NCI-H345 treated with DMSO at 0.1 percent for 48 hours (cell line): ENCODE data around the gene MYOZ1.
"Not testable (repeated sequence)": the region's sequence is repeated elsewhere in the genome, so short reads cannot be mapped to it uniquely, and the experiment has no call there.

Experiments used
- DNase-seq: peaks from one replicate; lab custom pipeline; 2025; ENCODE audit not compliant: unreplicated experiment; lab: John Stamatoyannopoulos, UW

The MYOZ1 gene, protein sequence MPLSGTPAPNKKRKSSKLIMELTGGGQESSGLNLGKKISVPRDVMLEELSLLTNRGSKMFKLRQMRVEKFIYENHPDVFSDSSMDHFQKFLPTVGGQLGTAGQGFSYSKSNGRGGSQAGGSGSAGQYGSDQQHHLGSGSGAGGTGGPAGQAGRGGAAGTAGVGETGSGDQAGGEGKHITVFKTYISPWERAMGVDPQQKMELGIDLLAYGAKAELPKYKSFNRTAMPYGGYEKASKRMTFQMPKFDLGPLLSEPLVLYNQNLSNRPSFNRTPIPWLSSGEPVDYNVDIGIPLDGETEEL

DNA sequence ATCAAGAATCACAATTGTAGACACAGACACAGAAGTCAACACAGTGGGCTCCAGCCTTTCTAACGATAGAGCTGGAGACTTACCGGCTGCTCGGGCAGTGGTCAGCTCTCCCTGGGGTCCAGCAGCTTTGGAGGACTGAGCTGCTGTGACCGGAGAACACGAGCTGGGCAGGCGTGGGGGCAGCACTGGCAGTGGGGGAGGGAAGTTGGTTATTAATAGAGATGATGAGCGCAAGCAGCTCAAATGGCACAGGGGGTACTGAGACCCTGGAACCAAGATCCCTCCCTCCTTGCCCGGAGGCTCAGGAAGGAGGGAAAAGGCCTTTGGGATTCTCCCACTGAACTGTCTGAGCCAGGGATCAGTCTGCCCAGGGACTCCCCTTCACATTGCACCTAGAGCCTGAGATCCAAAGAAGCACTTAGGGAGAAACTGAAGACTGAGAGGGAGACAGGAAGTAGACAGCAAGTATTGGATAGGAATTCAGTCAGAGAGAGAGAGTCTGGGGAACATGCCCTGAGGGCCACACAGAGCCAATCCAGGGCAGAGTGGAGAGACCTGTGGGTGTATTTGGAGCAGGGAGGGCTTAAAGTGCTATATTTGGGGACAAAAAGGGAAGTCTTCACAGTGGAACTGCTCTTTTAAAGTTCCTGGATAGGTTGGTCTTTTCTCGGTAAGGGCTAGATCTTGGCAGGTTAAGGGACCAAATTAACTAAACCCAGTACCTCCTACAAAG is at the start of gene MYOZ1:
TSS of gene MYOZ1 (minus strand) at position 147 of the 733 bp plus-strand sequence. CDS start 1,457 bp downstream, outside the sequence.
- no peak for DNase-seq

GRCh38 chr10:73690755-73691154 is 49.5 kb upstream of the MYOZ1 start:
- not testable (repeated sequence) for DNase-seq

- DNase-seq, result not testable (repeated sequence)
These were observed 48.3 kb upstream of the MYOZ1 start for GRCh38 chr10:73689596-73689995.

GRCh38 chr10:73687641-73688040 is 46.4 kb upstream of the MYOZ1 start:
- DNase-seq, result not testable (repeated sequence)

DNA sequence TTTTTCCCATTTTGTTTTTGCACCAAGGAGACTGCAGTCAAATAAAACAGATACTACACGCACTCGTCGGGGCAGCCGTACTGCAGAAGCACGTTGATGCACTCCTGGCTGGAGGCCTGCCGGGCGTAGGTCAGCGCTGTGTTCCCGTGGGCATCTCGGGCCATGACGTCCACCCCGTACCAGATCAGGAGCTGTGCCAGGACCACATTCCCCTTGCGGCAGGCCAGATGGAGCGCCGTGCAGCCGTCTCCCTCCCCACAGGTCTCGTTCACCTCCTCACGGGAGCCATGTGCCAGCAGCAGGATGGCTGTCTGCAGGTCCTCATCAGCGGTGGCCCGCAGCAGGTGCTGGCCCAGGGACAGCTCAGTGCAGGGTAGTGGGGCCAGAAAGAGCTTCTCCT is 33.3 kb upstream of the MYOZ1 start:
- DNase-seq, result not testable (repeated sequence)

DNA sequence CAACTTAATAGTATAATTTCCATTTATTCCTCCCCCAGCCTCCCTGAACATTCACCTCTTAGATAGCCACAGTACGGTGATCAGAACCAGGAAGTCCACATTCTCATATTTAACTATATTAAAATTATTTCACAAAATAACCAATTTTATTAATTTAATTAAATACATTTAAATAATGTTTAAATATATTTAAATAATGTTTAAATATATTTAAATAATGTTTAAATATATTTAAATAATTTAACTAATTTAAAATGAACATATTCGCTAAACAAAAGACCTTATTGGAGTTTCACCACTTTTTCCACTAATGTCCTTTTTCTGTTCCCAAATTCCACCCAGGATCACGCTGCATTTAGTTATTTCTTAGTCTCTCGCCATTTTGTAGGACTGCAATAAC is 27.1 kb upstream of the MYOZ1 start:
- not testable (repeated sequence) for DNase-seq

DNA sequence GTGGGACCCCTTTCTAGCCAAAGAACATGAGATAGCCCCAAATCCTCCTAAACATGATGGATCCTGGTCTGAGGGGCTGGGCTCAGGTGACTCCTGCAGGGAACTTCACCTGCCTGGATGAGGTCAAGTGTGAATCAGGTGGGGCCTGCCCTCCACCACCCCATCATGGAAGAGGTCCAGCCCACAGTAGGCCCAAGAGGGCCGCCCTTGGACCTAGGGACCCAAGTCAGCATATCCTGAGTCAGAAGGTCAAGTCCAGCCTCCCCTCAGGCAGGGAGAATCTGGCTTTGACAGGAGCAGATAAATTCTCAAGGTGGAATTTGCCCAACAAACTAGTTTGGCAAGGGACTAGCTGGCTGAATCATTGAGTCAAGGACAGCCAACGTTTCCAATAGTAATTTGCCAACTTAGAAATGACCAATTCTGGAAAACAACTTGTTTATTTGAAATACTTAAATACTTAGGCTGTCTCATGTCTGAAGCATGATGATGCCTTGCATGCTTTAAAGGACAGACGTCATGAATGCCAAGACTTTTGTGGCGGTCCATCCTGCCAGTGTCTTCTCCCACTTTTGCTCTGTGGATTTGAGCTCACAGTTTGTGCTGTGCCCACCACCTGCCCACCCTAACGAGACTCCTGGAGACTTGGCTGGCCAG is 25.0 kb upstream of the MYOZ1 start:
- not testable (repeated sequence) for DNase-seq

DNA sequence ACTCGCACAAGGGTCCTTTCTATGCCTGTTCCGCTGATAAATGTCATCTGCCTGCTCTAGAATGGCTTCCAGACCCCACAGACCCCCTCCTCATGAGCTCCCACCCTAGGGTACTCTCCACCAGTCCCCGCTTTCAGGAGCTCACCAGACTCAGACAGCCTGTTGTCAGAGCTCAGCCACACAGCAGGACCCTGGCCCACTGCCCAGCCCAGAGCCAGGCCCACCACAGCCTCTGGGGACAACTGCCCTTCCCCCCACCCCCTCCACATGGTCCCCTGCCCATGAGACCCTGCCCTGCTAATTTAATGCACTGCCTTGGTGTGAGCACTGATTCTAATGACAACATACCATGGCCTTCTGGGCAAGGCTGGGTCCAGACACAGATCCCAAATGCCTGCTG is 24.3 kb upstream of the MYOZ1 start:
- not testable (repeated sequence) for DNase-seq

DNA sequence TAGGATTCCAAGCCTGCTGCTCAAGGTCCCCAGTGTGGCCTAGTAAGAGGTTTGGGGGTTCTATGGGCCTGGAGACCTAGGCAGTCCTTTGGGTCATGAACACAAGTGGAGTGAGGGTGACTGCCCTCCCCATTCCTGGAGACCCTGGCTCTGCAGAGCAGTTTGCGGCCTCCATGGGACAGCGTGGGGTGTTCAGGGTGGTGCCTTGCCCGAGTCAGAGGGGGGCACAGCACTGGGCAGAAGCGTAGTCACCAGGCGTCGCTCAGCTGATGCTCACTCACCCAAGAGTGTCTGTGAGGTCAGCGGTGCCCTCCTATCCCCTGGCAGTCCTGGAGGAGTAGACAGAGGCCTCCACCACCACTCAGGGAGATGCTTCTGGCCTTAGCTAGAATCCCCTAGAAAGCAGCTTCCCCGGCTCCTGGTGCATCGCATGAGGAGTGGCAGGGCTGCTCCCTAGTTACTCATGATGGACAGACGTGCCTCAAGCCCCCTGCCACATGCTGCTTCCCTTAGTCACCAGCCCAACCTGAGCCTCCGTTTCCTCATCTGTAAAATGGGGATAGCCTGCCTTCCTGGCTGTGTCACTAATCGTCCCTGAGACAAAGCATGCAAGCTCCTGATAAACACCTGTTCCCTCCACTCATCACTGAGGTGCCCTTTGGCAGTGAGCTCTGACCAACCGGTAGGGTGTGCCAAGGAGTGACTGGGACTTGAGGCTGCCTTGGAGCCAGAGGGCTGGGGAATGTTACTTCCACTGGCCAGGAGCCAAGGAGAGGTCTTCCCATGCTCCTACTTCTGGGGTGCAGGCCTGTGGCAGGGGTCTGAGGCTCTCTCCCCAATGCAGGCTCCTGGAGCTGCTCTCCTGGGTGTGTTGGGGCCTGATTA is 23.1 kb upstream of the MYOZ1 start:
- DNase-seq, result not testable (repeated sequence)

GRCh38 chr10:73663621-73664020 is 22.3 kb upstream of the MYOZ1 start:
- DNase-seq, result not testable (repeated sequence)

- not testable (repeated sequence) for DNase-seq
These were observed 21.4 kb upstream of the MYOZ1 start for GRCh38 chr10:73662705-73663104.

GRCh38 chr10:73655990-73656298 is 14.7 kb upstream of the MYOZ1 start, which contains the start of gene SYNPO2L:
Gene SYNPO2L (minus strand): TSS chr10:73656029. CDS start chr10:73655922, 107 bp downstream.
- no peak for DNase-seq

DNA sequence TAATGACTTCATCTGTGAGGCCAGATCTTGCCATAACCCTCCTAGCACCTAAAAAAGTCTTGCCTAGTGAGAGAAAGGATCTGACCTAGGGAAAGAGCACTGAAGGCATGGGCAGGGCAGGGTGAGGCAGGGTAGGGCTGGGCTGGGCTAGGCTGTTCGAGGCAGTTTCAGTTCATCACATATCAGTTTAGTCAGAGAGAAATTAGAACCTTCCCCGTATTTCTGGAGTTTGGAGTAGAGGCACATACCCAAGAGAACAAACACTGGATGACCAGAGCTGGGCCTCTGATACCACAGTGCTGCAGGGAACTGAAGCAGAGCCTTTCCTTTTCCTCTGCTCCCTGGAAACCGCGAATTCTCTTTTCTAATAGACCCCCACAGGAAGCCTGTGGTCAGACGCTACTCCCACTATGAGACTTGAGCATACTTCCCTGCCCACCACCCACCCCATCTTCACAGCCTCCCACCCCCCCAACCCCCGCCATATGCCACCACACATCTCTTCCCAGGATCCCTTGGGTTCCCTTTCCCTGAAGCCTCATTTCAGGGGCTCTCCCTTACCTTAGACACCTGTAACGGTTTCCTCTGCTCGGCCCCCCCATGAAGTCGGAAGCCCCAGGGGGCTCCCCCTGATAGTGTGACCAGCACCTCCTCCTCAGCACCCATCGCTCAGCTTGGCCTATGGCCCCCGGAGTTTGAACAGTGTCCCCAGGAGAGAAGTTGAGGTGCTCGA is 14.1 kb upstream of the MYOZ1 start:
- DNase-seq, result no peak

- DNase-seq, result no peak
These were observed 12.4 kb upstream of the MYOZ1 start for GRCh38 chr10:73653701-73654100.

GRCh38 chr10:73653195-73653594 is 11.9 kb upstream of the MYOZ1 start:
- no peak for DNase-seq

DNA sequence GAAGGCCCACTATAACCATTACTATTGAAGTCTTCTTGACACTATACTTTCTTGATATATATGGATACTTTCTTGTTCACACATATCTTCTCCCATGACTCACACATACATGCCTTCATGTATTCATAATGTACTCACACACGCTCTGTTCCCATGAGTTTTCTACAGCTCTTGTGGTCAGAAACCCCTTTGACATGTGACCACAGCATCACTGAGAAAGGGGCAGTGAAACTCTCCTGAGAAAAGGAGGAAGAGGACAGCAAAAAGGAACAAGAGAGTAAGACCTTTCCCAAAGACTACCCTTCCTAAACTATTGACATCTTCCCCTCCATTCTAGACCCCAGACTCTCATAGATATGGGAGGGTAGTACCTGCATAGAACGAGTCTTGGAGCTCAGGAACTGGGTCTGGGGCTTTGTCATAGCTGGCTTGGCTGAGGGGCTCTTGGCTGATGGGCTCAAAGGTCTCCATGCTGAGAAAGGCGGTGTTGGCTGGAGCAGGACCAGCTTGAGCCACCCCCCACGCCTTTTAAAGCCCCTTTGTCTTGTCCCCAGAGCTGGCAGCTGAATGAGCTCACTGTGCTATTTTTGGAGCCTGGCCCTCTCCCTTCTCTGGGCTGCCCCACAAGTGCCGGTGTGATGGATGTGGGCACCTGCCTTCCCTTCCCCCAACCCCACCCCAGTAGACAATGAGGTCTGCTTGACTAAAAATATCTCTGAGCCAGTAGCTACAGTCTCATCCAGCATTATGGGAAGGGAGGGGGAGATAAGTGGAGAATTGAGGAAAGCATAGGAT is 9.5 kb upstream of the MYOZ1 start:
- no peak for DNase-seq

DNA sequence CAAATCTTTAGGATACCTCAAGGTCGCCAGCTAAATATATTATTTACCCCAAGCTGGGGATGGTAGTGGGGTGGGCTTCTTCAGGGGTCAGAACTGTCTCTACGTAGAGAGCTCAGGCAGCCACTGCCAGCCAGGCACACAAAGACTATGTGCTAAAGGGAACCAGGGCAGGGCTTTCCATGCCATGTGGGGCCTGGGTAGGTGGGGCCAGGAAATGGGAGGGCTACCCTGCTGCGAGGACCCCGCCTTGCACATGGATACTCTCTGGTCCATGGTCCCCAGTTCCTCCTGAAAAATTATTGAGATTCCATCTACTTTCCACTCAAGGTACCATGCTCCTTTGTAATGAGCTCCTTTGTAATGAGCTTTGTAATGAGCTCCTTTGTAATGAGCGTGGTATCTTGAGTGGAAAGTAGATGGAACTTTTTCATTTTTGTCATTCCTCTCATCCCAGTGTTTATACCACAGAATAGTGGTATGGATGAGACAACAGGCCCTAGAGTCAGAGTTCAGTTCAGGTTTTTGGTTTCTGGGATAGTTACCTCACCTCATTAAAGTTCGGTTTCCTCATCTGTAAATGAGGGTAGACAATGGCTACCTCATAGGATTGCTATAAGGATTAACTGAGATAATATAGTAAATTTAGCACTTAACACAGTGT is 8.7 kb upstream of the MYOZ1 start:
- no peak for DNase-seq

GRCh38 chr10:73648975-73649829 is 7.9 kb upstream of the MYOZ1 start:
- no peak for DNase-seq
